IPS-NIHi11 (cell line): ENCODE results near the gene DEFB128.
"Not testable (repeated sequence)": the region's sequence is repeated elsewhere in the genome, so short reads cannot be mapped to it uniquely, and the experiment has no call there.

Experiments
- DNase-seq: peaks from one replicate; pipeline ENCODE4 v3.0.0; 2012; ENCODE audit warnings: mixed read lengths, low spot score

Gene DEFB128

DNA sequence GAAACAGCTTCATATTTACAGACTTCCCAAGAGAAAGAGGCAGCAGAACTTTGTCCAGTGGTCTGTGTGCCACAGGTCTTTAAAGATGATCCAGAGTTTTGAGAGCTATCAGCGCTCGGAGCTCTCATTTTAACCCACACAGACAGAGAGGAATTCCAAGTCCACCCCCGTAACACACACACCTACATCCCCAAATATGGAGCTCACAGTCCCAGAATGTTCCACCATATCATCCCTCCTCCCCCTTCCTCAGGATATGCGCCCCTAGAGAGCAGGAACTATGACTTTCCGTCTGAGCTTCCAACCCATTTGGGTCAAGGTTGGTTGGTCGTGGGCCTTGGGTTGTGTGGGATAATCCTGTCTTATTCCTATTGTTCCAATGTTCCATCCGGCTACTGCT is at the start of gene DEFB128:
Gene DEFB128, minus strand, starts transcription at position 101 of the 400 bp plus-strand sequence. Its CDS starts 88 bp downstream, at position 13.
- no peak for DNase-seq

DNA sequence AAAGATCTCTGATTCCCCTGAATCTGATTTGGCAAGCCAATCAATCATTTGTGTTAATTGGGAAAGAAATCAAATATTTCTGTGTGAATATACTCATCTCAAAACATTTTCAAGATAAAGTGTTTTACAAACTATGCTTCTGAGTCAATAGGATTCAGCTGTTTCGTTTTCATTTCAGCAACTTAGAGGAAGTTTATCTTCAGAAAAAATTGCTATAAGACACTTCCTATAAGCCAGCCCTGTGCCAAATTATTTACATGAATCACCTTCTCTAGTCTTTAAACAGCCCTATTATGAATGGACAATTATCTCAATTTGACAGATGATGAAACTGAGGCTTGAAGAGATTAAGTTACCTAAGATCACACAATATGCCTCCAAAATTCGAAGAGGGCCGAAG is 48.4 kb upstream of the DEFB128 start:
- no peak for DNase-seq

DNA sequence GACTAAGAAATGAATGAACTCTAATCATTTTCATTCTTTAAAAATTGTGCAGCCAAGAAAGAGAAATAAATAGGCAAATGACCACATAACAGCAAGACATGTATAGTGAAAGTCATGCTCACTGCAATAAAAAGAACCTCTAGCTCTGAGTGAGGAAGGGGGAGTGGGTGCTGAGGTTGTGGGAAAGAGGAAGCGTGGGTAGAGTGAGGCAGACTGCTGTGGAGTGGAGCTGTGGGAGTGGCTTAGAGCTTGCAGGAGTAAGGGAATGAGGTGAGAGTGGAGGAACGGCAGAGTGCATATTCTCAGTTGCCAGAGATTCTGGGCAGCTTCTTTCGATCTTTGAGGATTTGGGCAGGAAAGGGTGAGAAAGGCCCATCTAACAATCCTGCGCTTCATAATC is 48.0 kb upstream of the DEFB128 start:
- DNase-seq: no peak

DNA sequence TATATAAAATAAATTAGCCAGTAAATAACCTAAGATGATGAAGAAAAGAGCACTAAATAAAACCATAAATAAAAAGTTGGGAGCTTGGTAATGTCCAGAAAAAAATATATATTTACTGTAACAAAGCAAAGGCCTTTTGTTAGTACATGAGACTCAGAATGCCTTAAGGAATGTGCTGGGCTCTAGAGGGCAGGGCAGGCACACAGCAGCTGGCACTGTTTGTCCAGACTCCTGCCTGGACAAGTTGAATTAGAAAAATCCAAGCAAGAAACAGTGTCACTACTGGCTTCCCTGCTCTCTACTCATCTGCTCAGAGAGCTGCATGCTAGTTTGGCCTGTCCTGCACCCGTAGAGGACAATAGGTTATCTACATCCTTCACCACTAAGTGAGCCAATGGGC is 46.4 kb upstream of the DEFB128 start:
- no peak for DNase-seq

DNA sequence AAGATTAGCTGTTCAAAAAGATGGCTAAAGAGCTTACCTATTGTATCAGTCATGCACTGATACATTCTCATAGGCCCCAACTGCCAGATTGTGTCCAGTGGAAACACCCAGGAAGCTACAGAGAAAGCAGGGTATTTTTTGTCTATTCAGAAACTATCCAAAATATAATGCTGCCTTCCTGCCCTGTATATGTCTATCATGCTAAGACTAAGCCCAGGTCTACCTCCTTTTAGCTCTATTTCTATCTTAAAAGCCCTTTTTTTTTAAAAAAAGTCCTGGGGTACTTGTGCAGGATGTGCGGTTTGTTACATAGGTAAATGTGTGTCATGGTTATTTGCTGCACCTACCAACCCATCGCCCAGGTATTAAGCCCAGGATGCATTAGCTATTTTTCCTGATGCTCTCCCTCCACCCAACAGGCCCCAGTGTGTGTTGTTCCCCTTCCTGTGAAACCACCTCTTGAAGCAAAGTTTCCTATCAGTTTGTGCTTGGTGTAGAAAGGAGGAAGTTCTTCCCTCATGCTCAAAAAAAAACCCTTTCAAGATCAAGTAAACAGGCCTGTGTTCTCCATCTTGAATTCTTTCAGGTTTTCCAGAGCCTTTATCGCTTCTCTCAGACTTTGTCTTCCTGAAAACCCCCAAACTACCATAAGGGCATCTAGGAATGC is 38.1 kb upstream of the DEFB128 start:
- no peak for DNase-seq

DNA sequence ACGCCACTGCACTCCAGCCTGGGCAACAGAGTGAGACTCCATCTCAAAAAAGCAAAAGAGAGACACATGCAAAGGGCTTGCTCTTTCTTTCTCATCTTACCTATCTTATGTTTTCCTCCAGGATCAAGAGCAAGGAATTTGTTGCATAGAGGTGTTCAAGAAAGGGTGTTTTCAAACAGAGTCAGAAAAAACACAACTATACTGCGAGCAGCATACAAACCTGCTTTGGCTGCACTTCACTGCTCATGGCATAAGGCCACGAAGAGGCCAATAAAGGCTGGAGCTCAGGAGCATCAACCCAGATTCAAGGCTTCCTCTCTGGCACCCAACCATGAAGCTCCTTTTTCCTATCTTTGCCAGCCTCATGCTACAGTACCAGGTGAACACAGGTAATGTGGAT is 37.4 kb upstream of the DEFB128 start, which contains the start of gene DEFB129:
Gene DEFB129, plus strand, starts transcription at position 301 of the 400 bp plus-strand sequence. Its CDS starts 31 bp downstream, at position 332.
- DNase-seq: no peak

- not testable (repeated sequence) for DNase-seq
These were observed 36.4 kb upstream of the DEFB128 start for GRCh38 chr20:225879-226278.

- no peak for DNase-seq
These were observed 31.8 kb upstream of the DEFB128 start for GRCh38 chr20:221258-221830.

DNA sequence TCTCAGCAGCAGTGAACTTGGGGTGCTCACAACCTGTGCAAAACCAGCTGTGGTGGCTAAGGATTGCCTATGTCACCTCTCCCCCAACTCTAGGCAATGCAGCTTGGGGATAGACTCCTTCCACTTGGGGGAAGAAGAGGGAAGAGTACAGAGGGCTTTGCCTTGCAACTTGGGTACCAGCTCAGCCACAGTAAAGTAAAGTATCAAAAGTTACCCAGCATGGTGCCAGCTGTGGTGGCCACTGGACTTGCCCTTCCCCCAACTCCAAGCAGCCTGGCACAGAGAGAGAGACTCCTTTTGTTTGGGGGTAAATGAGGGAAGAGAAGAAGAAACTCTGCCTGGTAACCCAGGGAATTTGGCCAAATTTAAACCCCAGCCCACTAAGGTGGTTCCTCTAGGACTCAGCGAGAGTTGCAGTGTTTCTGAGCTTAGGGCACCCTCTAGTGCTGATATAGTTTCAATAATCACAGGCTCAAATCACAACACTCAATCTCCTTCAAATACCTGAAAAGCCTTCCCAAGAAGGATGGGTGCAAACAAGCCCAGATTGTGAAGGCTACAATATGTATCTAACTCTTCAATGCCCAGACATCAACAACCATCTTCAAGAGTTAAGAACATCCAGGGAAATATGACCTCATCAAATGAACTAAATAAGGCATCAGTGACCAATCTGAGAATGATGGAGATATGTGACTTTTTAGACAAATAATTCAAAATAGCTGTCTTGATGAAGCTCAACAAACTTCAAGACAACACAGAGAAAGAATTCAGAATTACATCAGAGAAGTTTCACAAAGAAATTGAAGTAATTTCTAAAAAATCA is 30.0 kb upstream of the DEFB128 start:
- DNase-seq: peak; percentile 28

GRCh38 chr20:217266-217665 is 27.8 kb upstream of the DEFB128 start:
- no peak for DNase-seq

DNA sequence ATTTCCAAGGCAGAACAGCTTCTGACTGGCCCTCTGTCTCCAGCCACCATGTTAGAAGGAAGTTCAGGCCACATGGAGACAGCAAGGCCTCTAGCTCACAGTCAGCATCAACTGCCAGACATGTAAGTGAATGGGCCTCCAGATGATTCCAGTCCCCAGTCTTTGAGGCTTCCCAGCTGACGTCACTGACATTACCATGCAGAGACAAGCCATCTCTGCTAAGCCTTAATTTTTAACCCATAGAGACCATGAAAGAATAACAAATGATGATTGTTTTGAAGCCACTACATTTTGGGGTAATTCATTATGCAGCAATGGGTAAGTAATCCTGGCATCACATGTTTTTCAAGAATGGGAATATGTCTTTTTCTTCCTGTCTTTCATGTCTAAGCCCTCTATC is 26.3 kb upstream of the DEFB128 start:
- DNase-seq: no peak

- no peak for DNase-seq
These were observed 24.9 kb upstream of the DEFB128 start for GRCh38 chr20:214383-214782.

- DNase-seq: no peak
These were observed 21.4 kb upstream of the DEFB128 start for GRCh38 chr20:210809-211502.

GRCh38 chr20:208942-209566 is 19.5 kb upstream of the DEFB128 start:
- DNase-seq: peak; percentile 32

- not testable (repeated sequence) for DNase-seq
These were observed 14.1 kb upstream of the DEFB128 start for GRCh38 chr20:203630-204029.

DNA sequence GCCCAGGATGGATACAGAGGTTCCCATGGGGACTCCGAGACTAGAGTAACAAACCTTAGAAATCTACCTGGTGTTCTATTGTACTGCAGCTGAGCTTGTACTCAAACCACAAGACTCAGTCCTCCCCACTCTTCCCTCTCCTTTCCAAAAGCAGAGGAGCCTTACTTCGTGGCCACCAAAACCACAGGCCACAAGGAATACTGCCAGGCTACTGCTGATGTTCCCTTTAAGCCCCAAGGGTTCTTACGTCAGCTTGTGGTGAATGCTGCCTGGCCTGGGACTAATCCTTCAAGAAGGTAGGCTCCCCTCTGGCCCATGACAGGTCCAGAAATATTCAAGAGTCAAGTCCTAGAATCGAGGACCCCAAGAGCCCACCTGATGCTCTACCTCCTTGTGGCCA is 10.5 kb upstream of the DEFB128 start:
- no peak for DNase-seq

DNA sequence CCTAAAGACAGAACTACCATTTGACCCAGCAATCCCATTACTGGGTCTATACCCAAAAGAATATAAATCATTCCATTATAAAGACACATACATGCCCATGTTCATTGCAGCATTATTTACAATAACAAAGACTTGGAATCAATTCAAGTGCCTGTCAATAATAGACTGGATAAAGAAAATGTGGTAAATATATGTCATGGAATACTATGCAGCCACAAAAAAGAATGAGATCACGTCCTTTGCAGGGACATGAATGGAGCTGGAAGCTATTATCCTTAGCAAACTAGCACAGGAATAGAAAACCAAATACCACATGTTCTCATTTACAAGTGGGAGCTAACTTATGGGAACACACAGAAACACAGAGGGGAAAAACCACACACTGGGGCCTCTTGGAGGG is 8.7 kb upstream of the DEFB128 start:
- no peak for DNase-seq

DNA sequence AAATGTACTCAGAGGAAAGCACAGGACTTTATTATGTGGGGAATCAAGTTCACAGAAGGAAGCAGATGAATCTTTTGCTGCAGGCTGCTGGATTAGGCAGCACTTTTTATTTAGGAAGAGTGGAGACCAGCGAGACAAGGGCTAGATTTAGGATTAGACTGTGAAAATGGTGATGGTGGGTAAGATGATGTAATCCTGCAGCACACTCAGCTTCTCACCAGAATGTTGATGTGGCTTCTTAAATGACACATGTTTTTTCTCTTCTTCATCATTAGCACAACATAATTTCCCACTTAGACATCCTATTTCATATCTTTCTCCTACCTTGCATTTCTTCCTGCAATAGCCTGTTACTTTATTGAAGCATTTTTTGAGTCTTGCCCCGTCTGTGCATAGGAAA is 1.8 kb downstream of the DEFB128 start:
- DNase-seq: no peak

GRCh38 chr20:184288-184687 is 5.2 kb downstream of the DEFB128 start:
- no peak for DNase-seq

DNA sequence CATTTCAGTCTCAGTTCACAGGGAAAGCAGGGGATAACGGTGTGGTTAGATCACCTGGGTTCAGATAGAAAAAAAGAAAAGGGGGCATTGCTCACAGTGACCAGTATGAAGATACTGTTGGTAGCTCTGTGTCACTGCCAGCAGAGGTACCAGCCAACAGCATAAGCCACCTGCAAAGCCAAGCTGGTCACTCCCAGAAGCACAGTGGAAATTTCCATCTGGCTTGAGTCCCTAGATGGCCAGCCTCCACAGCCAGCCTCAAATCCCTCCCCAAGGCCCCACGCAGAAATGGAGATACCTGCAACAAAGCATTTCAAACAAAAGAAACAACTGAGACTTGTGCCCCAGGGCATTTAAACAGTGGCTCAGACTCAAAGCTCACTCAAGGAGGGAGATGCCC is 20.6 kb downstream of the DEFB128 start:
- DNase-seq: no peak

- no peak for DNase-seq
These were observed 24.9 kb downstream of the DEFB128 start for GRCh38 chr20:164618-165017.

DNA sequence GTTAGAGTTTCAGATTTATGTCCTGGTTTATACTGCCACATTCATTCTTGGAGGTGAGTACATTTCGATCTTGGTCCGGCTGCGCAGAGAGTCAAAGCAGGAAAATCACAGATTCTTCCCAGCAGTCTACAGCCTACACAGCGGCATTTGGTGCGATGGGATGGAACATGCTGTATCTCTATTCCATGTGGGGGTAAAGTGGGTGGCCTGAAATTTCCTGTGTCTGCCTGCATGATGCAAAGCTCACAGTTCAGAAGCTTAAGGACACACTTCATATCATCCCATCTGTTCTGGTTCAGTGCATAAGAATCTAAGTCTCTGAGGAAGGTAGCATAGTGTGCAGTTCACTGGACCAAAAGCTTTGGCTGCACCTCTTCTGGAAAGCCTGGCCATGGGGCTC is 32.4 kb downstream of the DEFB128 start, which contains the start of gene DEFB127:
Gene DEFB127, plus strand, starts transcription at position 301 of the 400 bp plus-strand sequence. Its CDS starts 91 bp downstream, at position 392.
- DNase-seq: no peak
